HEK293T (cell line): ENCODE data around the gene U2AF2.

ENCODE experiments used
- FOXA1 ChIP-seq: fragments of 450-650 bp; IDR thresholded peaks from 2 replicates; pipeline ENCODE4 v1.6.1; 2016; ENCODE audit warnings: mild to moderate bottlenecking
- NFRKB ChIP-seq: fragments of 450-650 bp; IDR thresholded peaks from 2 replicates; pipeline ENCODE4 v1.6.1; 2016; ENCODE audit warnings: mild to moderate bottlenecking, moderate library complexity
- SP1 ChIP-seq: fragments of 450-650 bp; IDR thresholded peaks from 2 replicates; pipeline ENCODE4 v1.6.1; 2017

- TF ChIP-seq SP1 (no peak), FOXA1 (no peak), NFRKB (no peak)
These were observed 14.7 kb upstream of the U2AF2 start for GRCh38 chr19:55640043-55640576.
